CD4-positive, alpha-beta T cell treated with Interleukin-15 for 1 hour (primary cell): ENCODE data around the gene MTF1.

Source experiments
- DNase-seq: peaks from one replicate; pipeline ENCODE4 v3.0.0-alpha.2; 2020

Gene MTF1

DNA sequence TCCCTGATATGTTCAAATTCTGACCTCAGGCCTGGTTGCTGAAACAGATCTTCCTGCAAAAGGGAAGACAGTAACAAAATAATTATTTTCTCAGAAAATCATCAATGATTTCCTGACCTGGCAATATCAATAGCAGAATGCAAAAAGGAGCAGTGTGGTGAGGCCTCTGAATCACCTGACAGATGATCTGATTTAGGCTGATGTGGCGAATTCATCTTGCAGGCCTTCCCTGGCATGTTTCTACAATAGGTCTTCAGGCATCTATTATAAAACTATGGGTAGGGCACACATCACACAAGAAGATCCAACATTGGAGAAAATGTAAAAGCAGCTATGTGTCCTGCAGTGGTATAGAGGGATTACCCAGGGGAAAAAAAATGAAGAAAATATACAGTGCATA is 7.1 kb upstream of the MTF1 start:
- no peak for DNase-seq

GRCh38 chr1:37865348-37866120 is 6.1 kb upstream of the MTF1 start:
- DNase-seq: no peak

- no peak for DNase-seq
Measured at GRCh38 chr1:37862330-37862729, 2.9 kb upstream of the MTF1 start.

DNA sequence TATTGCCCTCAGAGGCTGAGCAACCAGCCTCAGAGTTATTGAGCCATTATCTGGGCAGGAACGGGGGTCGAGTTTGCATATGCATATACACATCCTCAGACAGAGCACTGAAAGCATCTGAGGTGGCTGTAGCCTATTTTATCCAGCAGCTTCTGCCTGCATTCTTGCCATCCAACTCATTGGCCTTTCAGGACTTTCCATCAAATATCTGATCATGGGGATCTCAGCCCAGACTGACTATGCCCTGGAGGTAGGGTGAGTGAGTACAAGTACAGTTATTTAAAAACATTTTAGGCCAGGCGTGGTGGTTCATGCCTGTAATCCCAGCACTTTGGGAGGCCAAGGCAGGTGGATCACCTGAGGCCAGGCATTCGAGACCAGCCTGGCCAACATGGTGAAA is 1.8 kb upstream of the MTF1 start:
- no peak for DNase-seq

GRCh38 chr1:37860346-37860666 is 914 bp upstream of the MTF1 start:
- no peak for DNase-seq

GRCh38 chr1:37858931-37859506 is 373 bp downstream of the MTF1 start:
- DNase-seq: peak; percentile 18

- DNase-seq: no peak
Measured at GRCh38 chr1:37854406-37854805, 5.0 kb downstream of the MTF1 start.

DNA sequence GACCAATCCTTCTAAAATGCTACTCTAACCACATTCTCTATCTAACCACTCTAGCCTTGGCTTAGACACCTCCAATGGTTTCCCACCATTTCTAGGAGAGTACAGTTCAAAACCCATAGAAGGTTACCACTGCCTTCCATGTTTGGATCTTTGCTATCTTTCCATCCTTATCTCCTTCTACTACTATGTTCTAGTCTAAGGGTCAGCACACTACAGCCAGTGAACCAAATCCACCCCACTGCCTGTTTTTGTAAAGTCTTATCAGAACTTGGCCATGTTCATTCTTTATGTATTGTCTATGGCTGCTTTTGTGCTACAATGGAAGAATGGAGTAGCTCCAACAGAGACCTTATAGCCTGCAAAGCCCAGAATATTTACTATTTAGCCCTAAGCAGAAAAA is 6.2 kb downstream of the MTF1 start:
- DNase-seq: no peak

- peak; percentile 17 for DNase-seq
Measured at GRCh38 chr1:37851782-37852210, 7.6 kb downstream of the MTF1 start.

- DNase-seq: no peak
Measured at GRCh38 chr1:37851262-37851661, 8.1 kb downstream of the MTF1 start.

DNA sequence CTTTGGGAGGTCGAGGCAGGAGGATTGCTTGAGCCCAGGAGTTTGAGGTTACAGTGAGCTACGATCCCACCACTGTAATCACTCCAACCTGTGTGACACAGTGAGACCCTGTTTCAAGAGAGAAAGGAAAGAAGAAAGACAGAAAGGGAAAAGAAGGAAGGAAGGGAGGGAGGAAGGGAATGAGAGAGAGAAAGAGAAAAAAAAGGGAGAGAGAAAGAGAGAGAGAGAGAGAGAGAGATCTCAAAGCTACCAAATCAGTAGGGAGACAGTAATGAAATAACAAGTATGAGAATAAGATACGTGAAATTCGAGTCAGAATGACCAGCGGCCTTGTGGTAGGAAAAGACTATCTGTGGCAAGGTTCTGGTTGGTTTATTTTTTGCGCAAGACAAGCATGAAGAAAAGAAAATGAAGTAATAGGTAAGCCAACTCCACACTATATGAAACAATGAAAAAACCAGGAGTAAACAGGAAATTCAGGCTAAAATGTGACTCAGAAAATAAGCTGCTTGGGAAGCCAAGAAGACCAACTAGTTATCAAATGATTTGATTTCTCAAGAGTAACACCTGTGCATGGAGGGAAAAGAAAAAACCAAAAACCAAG is 8.9 kb downstream of the MTF1 start:
- DNase-seq: no peak

GRCh38 chr1:37849480-37849879 is 9.9 kb downstream of the MTF1 start:
- DNase-seq: no peak

DNA sequence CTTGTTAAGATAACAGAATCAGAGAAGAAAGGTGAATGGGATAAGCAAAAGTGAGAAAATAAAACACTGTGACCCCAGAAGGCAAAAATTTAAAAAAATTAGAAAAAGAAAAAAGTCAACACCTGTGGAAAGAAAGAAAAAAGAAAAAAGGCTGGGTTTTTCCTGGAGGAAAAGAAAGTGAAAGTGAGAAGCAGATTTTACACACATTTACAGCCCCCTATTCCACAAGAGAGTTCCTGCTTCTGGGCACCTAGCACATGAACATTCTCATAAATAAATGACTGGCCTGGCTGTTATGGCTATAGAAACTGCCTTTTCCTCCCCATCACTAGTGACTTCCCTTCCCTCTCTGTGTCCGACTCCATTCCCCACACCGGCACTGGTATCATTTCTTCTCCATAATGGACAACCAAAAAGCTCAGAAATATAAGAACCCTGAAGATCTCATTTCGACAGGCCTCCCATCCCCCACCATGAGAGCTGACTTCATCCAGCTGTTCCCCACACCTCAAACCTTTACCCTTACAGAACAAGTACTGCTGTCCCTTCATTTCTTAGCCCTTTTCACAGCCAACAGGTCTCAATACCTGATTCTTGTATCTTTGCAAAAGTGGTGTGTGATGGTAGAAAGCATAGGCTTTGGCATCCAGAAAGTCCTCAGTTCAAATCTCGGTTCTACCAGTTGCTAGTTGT is 12.6 kb downstream of the MTF1 start:
- DNase-seq: no peak

- DNase-seq: no peak
Measured at GRCh38 chr1:37845786-37846185, 13.6 kb downstream of the MTF1 start.

DNA sequence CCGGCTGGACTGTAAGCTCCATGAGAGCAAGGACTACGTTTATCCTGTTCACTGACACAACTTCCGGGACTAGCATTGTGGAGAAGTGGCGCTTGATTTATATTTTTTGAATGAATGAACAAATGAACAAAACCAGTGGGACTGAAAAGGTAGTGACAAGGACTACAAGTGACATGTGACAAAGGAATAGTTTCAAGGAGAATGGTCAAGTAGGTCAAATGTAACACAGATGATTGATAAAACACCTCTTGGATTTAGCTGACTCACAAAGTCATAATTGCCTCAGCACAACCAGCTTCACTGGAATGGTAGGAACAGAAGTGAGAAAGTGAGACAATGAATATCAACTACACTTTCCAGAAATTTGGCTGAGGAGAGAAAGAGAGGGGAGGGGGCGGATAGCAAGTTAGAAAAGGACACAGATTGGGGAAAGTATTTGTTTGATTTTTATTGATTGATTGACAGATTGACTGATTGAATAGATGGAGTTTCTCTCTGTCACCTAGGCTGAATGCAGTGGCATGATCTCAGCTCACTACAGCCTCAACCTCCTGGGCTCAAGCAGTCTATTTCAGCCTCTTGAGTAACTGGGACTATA is 14.2 kb downstream of the MTF1 start:
- DNase-seq: no peak

- DNase-seq: no peak
Measured at GRCh38 chr1:37844536-37844935, 14.9 kb downstream of the MTF1 start.

DNA sequence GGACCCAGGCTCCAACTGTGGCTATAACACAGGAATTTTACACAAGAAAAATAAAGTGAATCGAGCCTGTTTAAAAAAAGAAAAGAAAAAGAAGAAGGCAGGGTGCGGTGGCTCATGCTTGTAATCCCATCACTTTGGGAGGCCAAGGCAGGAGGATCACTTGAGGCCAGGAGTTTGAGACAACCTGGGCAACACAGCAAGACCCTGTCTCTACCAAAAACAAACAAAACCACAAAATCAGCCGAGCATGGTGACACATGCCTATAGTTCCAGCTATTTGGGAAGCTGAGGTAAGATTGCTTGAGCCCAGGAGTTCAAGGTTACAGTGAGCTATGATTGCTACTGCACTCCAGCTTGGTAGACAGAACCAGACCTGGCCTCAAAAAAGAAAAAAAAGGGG is 17.7 kb downstream of the MTF1 start:
- no peak for DNase-seq

- no peak for DNase-seq
Measured at GRCh38 chr1:37840711-37841110, 18.7 kb downstream of the MTF1 start.

DNA sequence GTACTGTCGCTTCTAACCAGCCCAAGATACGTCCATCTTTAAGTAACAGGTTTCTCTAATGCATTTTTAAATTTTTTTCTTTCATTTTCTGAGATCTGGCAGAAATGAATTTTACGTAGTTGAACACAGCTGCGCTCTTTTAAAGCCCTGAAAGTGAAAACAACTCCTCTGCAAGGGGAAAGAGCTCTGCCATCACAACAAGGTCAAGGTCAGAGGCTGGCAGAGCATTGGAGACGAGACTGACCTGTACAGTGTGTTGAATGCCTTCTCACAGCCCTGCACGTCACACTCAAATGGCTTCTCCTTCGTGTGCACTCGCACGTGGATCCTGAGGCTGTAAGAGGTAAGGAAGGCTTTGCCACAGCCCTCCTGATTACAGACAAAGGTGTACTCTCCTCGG is 19.7 kb downstream of the MTF1 start:
- DNase-seq: no peak

- no peak for DNase-seq
Measured at GRCh38 chr1:37836788-37837187, 22.6 kb downstream of the MTF1 start.

- no peak for DNase-seq
Measured at GRCh38 chr1:37831809-37832208, 27.6 kb downstream of the MTF1 start.

DNA sequence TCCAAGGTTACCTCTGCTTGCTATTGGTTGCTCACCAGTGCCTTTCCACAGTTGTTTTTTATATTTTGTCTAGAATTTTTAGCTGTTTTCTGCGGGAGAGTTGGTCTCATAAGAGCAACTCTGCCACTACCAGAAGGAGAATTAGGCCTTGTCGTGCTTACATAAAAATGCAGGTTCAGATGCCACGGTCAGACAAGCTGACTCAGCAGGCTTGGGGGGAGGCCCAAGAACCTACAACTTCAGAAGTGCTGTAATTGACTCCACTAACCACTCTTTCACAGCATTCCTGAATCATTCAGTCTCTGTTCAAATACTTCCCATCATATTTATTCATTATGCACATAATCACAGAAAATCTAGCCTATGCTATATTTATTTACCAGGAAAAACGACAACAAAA is 28.3 kb downstream of the MTF1 start:
- DNase-seq: no peak

DNA sequence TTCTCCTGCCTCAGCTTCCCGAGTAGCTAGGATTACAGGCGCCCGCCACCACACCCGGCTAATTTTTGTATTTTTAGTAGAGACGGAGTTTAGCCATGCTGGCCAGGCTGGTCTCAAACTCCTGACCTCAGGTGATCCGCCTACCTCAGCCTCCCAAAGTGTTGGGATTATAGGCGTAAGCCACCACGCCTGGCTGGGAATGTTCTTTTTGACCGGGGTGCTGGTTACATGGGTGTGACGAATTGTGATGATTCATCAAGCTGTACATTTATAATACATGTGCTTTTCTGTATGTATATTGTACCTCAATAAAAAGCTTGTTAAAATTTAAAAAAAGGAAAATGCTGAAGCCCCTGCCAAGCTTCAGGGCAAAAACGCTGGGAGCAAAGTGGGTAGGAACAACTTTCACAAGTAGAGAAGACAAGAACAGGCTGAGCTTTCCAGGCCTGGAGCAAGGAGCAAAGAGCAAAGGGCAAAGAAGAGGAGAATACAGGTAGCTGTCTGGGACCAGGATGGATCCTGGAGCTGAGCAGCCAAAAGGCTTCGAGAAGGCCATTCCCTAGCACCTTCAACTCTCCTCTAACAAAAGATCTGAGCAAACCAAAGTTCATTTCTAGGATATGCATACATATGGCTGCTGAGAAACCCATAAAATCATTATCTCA is 30.9 kb downstream of the MTF1 start:
- no peak for DNase-seq
